ENCODE data around the gene UGT2B11.
"Not testable (repeated sequence)": the region's sequence is repeated elsewhere in the genome, so short reads cannot be mapped to it uniquely, and the experiment has no call there.

The UGT2B11 gene

DNA sequence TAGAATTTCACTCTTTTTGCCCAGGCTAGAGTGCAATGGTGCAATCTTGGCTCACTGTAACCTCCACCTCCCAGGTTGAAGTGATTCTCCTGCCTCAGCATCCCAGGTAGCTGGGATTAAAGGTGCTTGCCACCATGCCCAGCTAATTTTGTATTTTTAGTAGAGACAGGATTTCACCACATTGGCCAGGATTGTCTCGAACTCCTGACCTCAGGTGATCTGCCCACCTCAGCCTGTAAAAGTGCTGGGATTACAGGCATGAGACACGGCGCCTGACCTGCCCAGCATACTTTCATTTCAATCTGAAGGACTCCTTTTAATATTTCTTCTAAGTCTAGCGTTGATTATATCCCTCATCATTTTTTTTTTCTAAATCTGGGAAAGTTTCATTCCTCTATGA is 45.4 kb downstream of the UGT2B11 start:
- DNase-seq (ENCODE audit: low spot score): not testable (repeated sequence)

DNA sequence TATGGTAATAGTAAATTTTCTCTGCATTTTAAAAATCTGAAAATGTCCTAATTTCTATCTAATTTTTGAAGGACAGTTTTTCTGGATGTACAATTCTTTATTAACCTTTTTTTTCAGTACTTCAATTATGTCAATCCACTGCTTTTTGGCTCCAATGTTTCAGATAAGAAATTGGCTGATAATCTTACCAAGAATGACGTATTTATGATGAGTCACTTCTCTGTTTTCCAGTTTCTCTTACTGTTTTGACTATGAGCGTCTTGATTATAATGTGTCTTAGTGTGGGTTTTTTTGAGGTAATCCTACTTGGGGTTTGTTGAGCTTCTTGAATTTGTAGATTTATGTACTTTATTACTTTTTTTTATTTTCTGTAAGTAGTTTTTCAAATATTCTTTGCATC is 47.2 kb downstream of the UGT2B11 start:
- DNase-seq (ENCODE audit: low spot score): no peak

DNA sequence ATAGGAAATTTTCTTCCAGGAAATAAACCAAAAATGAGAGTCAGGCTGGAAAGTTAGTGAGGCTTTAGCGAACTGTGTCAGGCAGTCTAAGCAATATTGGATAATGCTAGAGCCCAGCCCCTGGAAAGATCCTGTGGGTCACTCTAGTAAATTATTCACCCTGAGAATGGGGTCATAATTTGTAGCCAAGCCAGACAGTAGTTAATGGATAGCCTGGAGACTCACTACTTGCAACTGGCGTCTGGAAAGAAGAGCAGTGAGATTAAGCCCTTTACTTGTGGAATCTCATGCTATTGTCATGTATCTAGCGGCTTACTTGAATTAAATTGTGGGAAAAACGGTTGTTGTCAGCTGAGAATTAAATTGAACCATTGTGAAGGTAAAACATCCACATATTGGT is 48.2 kb downstream of the UGT2B11 start:
- not testable (repeated sequence) for DNase-seq (ENCODE audit: low spot score)

DNA sequence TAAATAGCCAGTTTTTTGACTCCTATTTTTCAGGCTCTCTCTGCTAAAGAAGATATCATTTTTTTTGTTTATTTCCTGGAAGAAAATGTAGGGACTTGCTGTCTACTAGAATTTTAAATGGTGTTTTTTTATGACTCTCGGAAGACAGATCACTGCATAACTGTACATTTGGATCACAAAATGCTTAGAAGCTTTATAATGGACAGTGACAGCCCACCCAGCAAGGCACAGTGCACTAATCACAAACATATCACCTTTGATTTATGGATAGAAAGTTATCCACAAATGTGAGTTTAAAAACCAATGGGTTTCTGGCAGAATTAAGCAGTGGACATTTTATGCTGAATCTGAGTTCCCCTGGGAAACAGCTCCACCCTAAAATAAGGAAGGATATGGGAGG is 48.8 kb downstream of the UGT2B11 start:
- not testable (repeated sequence) for DNase-seq (ENCODE audit: low spot score)

DNA sequence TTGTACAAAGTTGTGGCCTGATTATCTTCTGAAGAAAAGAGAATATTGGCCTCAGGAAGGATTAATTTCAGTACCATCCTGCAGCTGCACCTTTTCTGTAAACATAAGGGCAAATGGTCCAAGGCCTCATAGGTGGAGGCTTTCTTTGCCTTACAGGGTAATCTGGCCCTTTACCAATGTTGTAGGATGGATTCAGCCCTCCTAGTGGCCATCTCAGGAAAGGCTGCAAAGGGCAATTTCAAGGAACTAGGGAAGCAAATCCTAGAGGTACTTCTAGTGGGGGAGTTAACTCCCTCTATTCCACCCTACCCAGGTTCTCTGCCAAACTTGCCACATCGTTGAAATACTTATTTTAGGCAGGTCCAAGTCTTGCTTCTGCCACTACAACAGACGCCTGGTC is 57.6 kb downstream of the UGT2B11 start:
- no peak for DNase-seq (ENCODE audit: low spot score)

DNA sequence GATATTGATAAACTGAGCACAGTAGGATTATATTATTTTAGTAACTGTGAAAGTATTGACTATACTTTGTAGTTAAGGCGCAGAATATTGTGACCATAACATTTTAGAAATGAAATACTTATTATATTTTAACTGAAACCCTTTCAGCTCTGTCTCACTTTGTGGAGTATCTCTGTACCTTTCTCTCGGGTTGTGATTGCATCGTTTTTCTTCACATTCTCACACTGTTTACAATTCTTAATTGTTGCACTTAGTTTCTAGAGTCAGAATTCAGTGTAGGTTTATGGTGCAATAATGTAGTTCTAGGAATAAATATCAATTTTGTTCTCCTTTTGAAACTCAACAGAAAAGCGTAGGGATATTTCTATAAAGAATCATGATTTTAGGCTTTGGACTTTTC is 60.5 kb downstream of the UGT2B11 start:
- no peak for DNase-seq (ENCODE audit: low spot score)

Data from hematopoietic multipotent progenitor cell treated with erythropoietin and hydrocortisone succinate and interleukin-3 and kit ligand, for 17 days (in vitro differentiated cells).